Measurements from ENCODE around the gene TFEC.
"Not testable (repeated sequence)": the region's sequence is repeated elsewhere in the genome, so short reads cannot be mapped to it uniquely, and the experiment has no call there.

TFEC gene

DNA sequence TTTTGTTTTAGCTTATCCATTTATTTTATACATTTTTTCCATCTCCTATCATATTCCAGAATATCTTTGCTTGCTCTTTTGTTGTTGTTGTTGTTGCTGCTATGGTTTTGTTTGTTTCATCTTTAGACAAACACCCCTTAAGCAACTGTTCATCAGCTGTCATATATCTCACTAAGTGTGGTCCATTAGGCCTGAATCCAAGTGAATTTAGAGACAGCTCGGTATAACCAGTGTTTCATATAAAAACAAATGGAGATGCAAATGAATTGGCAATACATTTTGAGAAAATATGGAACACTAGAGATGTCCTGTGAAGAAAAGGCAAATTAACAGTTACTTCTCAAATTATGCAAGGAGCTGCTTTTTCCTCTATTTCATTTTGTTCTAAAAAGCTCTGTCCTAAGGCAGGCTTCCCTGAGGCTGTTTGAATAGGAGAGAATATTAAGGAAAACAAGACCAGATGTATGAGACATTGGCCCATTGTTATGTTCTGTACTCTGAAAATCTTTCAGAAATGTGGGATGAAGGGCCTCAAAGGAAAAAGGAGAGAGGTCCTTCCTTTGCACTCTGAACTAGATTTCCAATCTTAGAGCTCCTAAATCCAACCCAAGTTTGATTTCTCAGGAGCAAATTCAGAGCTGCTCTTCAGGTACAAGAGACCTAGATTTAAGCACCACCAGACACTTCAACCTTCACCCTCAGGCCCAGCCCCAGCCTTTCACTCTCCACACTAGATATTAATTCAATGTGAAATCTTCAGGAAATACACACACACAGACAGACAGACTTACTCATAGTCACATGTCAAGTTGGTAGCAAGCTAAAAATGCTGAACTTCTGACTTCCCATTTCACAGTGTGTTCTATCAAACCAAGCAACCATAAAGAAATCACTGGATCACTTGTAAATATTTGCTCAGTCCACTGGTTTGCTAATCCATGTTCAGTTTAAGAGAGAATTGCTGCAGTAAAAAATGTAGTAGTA is 5.4 kb downstream of the TFEC start:
- TF ChIP-seq, protein P1, sequence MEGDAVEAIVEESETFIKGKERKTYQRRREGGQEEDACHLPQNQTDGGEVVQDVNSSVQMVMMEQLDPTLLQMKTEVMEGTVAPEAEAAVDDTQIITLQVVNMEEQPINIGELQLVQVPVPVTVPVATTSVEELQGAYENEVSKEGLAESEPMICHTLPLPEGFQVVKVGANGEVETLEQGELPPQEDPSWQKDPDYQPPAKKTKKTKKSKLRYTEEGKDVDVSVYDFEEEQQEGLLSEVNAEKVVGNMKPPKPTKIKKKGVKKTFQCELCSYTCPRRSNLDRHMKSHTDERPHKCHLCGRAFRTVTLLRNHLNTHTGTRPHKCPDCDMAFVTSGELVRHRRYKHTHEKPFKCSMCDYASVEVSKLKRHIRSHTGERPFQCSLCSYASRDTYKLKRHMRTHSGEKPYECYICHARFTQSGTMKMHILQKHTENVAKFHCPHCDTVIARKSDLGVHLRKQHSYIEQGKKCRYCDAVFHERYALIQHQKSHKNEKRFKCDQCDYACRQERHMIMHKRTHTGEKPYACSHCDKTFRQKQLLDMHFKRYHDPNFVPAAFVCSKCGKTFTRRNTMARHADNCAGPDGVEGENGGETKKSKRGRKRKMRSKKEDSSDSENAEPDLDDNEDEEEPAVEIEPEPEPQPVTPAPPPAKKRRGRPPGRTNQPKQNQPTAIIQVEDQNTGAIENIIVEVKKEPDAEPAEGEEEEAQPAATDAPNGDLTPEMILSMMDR (IDR thresholded peaks at IDR 0.05; ENCODE audit: low read depth, low read length) = no peak
- DNase-seq (ENCODE audit: extremely low read depth, low read depth) = no peak

DNA sequence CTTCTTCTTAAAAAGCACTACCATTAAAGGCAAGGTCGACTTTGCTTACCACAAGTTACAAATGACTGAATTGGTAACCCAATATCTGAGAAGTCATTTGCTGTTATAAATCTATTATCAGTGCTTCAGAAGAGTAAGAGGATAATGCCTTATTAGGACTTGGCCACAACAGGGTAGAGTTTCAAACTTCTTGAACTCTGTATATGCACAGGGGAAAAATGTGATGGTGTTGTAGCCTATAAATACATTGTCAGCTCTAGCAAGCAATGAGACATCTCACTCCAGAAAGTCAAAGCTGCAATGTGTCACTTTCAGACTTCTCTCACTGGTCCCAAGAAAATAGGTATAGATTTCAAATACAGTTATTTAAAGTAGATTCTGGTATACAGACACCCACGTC is 9.3 kb downstream of the TFEC start:
- DNase-seq (ENCODE audit: extremely low read depth, low read depth) = no peak
- TF ChIP-seq, protein P1 (IDR thresholded peaks at IDR 0.05; ENCODE audit: low read depth, low read length) = no peak

DNA sequence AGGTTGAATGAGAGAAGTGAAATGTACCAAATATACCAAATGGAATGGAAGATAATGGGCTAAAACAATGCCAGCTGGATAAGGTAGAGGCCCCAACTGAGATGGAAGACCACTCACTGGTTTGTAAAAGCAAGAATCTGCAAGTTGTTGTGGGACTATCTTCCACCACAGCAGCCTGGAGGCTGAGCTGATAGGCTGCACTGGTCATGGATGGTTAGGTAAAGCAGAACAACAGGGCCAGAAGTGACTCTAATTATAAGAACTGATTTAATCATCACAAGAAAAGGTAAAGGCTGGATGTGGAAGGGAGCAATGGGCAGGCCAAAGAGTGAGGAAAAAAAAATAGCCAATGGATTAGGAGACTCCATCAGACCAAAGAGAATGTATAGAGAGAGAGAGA is 11.8 kb downstream of the TFEC start:
- TF ChIP-seq, protein P1 (IDR thresholded peaks at IDR 0.05; ENCODE audit: low read depth, low read length) = no peak
- DNase-seq (ENCODE audit: extremely low read depth, low read depth) = no peak

DNA sequence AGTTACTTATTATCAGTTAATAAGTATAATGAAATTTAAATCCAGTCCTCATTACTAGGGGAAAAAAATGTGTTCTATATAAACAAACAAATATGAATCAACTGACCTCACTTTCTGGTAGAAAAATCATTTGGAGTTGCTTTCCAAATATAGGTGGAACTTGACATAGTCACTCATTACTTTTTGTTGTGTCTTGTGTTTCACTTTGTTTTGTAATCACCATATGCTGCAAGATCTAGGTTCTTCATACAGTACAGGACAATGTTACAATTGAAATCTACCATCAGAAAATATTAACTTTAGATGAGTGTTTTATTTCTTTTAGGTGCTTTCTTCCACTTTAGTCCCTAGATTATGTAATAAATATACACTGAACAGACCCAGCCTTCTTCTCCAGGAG is 16.9 kb downstream of the TFEC start:
- TF ChIP-seq, protein P1 (IDR thresholded peaks at IDR 0.05; ENCODE audit: low read depth, low read length) = no peak
- DNase-seq (ENCODE audit: extremely low read depth, low read depth) = no peak

DNA sequence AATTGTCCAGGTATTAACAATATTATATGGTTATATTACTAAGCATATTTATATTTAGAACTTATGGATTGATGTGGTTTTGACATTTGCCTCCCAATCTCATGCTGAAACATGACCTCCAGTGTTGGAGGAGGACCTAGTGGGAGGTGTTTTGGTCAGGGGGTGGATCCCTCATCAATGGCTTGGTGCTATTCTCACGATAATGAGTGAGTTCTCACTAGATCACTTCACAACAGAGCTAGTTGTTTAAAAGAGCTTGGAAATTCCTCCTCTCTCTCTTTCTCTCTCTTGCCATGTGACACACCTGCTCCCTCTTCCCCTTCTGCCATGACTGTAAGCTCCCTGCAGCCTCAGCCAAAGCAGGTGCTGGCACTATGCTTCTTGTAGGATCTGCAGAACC is 19.0 kb downstream of the TFEC start:
- DNase-seq (ENCODE audit: extremely low read depth, low read depth) = no peak
- TF ChIP-seq, protein P1 (IDR thresholded peaks at IDR 0.05; ENCODE audit: low read depth, low read length) = no peak

DNA sequence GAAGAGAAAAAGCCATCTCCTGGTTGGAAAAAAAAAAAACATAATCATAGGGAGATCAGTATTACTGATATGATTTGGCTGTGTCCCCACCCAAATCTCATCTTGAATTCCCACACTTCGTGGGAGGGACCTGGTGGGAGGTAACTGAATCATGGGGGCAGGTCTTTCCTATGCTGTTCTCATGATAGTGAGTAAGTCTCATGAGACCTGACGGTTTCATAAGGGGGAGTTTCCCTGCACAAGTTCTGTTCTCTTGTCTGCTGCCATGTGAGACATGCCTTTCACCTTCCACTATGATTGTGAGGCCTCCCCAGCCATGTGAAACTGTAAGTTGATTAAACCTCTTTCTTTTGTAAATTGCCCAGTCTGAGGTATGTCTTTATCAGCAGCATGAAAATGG is 25.8 kb downstream of the TFEC start:
- DNase-seq (ENCODE audit: extremely low read depth, low read depth) = not testable (repeated sequence)

DNA sequence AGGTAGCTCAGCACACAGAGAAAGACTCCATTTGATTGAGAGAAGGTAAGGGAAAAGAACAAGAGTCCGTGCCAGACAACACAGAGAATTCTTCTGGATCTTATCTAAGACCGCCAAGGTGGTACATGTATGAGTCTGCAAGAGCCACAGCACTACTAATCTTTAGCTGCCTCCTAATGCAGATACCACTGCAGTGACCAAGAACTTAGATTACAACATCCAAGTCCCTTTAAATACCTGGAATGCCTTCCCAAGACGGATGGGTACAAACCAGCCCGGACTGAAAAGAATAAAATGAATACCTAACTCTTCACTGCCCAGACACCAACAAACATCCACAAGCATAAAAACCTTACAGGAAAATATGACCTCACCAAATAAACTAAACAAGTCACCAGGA is 33.3 kb downstream of the TFEC start:
- no peak for DNase-seq (ENCODE audit: extremely low read depth, low read depth)
- TF ChIP-seq, protein P1 (IDR thresholded peaks at IDR 0.05; ENCODE audit: low read depth, low read length) = no peak

DNA sequence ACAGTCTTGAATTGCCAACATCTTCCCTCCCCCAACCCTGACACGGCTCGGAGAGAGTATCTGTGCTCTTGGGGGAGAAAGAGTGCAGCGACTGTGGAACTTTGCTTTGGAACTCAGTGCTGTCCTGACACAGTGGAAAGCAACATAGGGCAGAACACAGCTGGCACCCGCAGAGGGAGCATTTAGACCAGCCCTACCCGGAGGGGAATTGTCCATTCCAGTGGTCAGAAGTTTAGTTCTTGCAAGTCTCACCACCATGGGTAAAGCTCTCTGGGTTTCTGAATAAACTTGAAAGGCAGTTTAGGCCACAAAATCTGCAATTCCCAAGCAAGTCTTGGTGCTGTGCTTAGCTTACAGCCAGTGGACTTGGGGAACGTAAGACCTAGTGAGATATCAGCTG is 34.9 kb downstream of the TFEC start:
- no peak for DNase-seq (ENCODE audit: extremely low read depth, low read depth)
- TF ChIP-seq, protein P1 (IDR thresholded peaks at IDR 0.05; ENCODE audit: low read depth, low read length) = no peak

Data from AG09319 (cell line).